Measurements from ENCODE around the gene ADM2.

The ADM2 gene

DNA sequence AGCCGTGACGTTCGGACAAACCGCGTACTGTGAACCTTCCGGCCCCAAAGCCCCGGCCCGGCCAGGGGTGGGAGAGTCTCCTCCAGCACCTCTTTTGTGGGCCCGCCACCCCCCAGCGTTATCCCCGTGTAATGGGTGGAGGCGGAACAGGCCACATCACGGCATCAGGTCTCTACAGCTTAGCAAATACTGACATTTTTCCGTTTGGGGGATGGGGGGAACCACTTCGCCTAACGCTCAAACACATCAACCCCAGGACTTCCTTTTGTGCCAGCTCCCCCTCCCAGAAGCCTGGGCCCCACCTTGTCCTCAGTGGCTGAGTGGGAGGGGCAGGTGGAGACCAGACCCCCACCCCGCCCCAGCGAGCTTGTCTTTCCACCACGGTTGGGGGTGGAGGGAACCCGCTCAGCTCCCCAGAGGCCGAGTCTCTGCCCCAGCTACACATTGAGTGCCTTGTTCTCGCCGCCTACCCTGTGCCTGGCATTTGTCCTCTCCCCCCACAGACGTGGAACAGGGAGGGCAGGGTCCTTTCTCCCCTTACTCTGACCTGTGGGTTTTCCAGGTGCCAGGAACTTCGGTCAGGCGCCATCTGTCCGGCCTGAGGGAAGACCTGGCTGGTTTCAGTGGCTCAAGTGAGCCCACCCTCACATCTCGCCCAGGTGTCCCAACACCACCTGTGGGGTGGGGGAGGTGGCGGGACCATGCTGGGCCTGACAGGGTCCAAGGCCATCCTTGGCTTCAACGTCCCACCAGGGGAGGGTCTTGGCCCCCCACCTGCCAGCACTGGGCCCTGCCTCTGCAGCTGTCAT lies 36.1 kb upstream of the ADM2 start:
- no peak for DNase-seq (ENCODE audit: low read depth in 3 of 3)

DNA sequence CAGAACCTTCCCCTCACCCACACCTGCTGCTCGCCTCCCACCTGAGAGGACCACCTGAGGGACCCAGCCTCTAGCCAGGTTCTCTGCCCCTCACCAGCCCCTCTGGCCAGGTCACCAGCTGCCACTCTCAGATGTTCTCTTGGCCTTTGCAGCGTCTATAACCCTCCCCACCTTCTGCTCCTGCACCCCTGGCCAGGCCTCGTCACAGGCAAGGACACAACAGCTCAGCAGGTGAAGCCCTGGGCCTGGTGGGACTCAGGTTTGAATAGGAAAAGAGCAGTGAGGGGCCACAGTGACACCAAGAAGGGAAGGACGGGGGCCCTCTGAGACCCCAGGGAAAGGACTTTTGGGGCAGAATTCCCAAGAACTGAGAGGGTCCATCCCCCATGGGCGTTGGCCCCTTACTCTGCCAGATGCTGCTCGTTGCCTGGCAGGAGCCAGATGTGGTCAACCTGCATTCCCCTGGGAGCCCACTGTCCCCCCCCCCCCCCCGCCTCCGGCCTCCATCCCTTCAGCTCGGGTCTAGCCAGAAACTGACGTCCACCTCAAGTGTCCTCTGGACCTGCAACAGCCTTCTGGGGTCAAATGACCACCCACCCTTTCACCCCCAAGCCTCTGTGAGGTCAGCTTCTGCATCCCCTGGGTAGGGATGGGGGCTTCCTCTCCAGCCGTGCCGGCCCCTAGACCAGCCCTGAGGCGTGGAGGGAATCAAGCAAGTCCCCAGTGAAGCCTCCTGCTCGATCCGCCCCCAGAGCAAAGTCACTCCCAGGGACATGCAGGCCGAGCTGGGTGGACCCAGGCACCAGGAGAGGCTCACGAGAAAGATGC lies 35.2 kb upstream of the ADM2 start:
- no peak for DNase-seq (ENCODE audit: low read depth in 3 of 3)

DNA sequence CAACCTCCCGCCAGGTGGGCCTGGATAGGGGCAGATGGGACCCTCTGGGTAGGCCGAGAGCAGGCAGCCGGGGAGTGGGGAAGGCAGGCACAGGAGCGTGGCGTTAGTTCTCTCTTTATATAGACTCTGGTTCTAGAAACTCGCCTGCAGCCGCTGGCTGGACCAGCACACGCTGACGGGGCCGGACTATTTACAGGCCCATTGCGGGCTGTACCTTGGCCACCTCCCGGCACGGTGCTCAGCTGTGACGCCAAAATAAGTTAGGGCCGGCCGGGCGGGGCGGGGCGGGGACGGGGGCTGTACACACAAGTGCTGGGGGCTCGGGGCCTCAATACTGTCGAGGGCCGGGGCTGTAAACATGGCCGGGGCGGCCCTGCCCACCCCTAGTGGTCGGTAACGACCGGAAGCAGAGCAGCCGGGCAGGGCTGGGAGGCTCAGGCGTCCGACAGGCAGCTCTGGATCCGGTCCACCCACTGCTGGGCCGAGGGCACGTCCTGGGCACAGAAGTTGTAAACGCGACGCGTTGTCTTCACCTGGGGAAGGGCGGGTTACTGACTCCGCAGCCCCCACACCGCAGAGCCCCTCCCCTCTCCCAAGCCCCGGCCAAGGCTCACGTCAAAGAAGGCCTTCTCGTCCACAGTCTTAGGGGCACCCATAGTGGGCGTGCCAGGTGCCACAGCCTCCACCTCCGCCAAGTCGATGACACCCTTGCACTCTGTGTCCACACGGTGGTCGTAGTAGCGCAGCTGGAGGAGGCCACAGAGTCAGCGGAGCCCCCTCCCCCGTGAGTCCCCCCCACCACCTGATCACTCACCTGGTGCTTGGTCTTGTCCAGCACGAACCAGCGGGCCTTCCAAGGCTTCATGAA lies 34.4 kb upstream of the ADM2 start:
- DNase-seq (ENCODE audit: low read depth in 3 of 3): no peak

DNA sequence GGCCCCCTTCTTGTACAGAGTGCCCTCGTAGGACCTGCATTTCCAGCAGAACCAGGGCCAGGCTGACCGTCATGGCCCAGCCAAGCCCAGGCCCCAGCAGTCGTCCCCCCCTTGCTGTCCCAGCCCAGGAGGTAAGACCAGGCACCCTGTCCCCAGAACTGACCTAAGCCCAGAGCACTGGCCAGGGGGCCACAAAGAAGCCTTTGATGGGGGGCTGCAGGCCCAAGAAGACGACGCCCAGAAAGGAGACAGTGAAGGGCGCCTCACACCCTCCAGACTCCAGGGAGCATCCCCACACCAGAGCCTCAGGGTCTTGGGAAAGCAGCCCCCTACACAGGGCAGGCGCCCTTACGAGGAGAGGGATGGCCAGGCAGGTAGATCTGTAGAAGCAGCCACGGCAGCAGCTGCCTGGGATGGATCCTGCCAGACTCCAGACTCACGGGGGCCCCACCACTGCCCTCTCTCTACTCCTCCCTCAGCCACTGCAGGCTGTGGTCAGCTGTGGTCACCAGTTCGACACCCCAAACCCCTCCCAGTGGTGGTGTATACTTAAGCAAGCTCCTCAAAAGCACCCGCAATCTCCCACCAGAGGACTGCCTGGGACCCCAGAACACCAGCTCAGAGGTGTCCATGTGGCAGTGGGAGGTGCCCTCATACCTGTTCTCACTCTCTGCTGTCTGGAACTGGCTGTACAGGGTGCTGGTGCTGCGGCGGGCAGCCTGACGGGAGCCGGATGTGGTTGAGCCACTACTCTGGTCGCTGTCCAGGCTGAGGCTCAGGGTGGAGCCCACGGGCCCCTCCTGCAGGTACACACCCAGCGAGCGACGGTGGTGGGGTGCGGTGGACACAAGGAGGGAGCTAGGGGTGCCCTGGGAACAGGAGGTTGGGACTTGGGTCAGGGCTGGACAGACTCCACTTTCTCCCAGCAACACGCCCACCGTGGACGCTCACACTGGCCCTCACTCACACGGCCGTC lies 33.5 kb upstream of the ADM2 start:
- DNase-seq (ENCODE audit: low read depth in 3 of 3): no peak

DNA sequence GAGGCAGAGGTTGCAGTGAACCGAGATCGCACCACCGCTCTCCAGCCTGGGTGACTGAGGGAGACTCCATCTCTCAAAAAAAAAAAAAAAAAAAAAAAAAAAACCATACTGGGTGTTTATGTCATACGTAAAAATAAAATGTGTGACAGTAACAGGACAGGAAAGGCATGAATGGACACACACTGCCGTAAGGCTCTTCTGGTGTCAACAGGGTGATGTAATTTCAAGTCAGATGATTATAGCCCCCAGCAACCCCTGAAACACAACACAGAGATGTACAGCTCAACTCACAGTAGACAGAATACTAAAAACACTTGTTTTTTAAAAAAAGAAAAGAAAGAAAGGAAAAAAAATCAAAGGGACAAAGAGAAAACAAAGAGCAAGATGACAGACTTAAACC lies 28.7 kb upstream of the ADM2 start:
- DNase-seq (ENCODE audit: low read depth in 3 of 3): no peak

DNA sequence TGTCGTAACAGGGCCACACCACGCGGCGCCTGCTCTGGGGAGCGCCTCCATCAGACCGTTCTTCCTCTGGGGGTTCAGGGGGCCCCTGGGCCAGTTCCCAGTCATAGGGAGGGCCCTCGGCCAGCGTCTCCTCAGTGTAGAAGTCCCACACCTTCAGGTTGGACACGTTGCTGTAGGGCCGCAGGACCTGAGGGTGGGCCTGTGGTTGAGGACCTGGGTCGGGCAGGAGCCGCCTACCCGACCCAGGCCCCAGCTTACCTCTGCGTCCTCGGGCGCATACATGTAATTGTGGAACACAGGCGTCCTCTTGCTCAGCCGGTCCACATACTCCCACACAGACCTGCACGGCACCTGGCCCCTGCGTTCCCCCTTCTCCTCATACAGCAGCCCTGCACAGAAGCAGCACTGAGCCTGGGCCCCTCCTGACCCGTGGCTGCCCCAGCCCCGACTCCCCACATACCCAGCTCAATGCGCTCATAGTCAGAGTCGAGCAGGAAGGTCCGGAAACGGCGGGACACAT lies 26.7 kb upstream of the ADM2 start:
- no peak for DNase-seq (ENCODE audit: low read depth in 3 of 3)

DNA sequence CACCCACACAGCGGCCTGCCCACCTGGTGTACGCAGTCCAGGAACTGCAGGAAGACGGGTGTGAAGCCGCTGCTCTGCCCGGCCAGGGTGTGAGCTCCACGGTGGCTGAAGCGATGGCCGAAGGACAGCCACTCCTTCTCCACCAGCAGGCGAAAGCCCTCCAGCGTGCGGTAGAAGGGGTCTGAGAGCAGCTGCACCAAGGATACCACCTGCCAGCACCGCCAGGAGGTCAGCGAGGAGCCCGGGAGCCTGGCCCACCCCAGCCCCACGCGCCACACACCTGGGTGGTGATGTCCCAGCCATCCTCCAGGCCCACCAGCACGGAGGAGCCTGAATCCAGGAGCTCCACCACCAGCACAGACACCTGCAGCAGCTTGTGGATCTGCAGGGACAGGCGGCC lies 26.1 kb upstream of the ADM2 start:
- DNase-seq (ENCODE audit: low read depth in 3 of 3): no peak

DNA sequence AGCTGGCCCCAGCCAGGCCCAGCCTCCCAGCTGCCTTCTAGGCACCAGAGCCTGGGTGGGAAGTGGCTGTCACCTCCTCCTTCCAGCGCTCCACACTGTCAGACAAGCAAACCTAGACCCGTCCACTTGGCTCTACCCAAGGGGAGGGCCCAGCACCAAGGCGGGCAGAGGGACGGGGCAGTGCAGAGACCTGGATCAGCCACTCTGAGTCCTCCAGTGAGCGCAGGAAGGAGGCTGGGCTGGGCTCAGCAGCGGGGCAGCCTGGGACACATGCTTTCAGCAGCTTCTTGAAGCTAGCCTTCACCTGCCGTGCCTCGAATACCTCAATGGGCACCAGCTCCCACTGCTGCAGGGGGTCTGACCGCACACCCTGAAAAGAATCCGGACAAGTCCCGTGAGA lies 25.3 kb upstream of the ADM2 start:
- DNase-seq (ENCODE audit: low read depth in 3 of 3): no peak

DNA sequence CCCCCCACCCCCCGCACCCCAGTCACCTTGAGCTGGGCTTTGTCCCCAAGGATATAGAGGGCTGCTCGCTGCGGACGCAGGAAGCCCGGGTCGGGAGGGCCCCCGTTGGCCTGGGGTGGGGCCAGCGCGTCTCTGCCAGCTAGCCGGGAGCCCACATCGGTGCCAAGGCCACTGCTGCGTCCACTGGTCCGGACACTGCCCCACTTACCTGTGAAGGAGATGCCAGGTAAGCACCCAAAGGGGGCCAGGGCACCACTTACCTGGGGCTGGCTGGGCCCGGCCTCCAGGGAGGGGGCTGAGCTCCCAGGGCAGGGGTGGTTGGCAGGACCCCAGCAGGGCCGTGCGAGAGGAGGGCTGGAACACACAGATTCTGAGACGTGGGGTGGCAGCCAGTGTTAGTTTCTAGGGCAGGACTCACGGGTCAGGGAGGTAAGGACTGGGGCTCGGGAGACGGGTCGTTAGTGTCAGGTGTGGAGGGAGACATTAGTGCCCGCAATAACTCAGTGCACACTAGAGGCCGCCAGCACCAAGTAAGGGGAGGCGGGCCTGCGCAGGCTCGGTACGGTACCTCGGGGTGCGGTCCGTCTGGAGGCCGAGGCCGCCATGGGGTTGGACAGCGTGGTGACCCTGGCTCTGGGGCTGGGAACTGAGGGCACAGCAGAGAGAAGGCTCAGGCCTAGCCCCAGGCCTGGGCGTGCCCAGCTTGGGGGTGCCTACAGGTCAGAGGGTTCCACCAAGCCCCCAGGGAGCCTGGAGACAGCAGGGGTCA lies 24.7 kb upstream of the ADM2 start:
- no peak for DNase-seq (ENCODE audit: low read depth in 3 of 3)

DNA sequence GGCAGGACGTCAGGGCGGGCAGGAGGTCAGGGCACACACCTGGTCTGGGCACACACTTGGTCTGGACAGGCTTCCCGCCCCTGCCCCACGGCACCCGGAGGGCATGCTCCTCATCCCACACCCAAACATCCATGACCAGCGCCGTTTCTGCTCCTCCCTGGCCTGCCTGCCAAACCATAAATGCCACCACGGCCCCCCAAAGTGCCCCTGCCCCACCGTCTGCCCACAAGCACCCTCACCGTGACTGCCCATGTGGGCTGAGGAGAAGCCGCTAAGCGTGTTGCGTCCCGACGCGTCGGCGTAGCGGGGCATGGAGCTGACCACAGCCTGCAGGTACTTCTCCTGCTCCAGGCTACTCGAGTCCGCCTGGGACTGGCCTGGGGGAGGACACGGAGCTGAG lies 22.3 kb upstream of the ADM2 start:
- no peak for DNase-seq (ENCODE audit: low read depth in 3 of 3)

DNA sequence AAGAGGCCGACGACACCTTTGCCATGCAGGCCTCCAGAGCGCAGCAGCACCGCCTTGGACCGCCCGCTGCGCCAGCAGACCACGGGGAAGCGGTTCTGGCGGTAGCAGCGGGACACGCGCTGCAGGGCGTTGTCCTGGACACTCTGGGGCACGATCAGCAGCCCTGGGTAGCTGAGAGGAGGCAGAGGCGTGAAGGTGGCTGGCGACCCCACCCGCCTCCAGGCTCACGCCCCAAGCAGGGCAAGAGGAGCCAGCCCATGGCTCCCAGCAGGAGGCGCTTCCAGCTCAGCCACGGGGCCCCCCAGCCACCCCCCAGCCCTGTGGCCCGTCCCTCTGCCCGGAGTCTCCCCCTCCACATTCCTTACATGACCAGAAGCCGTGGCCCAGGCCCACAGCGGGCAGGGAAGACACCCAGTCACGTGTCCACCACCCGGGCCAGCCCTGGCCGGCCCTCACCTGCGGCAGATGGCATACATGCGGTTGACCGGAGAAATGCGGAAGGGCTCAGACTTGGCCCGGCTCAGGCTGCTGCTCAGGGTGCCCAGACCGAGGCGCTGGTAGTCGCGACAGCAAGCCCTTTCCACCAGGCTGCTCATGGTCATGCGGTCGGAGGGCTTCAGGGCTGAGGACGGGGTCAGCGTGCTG lies 21.7 kb upstream of the ADM2 start:
- no peak for DNase-seq (ENCODE audit: low read depth in 3 of 3)

DNA sequence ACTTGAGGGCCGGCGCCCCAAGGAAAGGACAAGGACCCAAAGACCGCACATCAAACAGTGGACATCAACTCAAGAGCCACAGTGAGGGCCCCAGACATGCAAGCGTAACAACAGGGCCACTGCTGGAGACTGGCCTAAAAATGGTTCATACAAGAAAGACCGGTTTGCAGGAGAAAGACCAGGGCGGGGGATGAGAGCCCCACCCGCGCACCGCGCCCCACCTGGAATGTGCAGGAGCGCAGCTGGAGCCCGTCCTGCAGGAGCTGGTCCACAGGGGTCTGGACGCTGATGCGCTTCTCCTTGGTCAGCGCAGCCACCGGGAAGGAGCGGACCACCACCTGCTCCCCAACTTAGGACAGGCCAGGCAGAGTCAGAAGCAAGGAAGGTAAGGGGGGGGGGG lies 20.4 kb upstream of the ADM2 start:
- no peak for DNase-seq (ENCODE audit: low read depth in 3 of 3)

DNA sequence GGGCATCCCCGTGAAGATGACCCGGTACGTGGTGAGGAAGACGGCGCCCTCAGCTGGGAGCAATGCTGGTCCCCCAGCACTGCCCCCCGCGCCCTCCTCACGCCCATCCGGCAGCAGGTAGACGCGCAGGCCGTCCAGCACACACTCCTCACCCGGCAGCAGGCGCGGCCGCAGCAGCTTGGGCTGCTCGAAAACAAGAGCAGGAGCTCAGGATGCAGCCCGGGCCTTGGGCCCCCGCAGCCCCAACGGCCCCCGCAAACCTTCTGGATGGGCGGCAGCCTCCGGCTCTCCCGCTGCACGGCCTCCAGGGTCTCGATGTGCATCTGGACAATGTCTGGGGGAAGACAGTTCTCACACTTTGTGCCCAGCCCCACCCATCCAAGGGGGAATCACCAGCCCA lies 19.8 kb upstream of the ADM2 start:
- no peak for DNase-seq (ENCODE audit: low read depth in 3 of 3)

DNA sequence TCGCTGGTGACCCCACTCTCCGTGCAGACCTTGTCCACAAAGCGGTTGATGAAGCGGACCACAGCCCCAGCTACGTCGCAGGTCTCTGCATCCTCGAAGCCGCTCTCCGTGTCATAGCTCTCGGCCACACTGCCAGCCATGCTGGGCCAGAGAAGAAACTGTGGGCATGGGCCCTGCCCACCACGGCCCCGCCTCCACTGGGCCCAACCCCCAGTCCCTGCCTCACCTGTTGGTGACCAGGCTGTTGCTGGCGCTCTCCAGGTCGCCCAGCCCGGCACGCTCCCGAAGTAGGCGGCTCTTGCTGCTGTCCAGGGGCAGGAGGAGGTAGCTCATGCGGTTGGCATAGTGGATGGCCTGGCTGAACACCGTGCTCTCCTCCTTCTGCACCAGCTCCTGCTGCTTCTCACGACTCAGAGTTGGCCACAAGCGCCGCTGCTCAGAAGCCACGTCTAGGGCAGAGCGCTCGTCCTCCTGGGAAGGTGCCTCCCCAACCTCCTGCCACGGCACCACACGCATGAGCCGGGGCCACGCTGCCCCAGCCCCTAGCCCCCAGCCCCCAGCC lies 19.3 kb upstream of the ADM2 start:
- DNase-seq (ENCODE audit: low read depth in 3 of 3): no peak

DNA sequence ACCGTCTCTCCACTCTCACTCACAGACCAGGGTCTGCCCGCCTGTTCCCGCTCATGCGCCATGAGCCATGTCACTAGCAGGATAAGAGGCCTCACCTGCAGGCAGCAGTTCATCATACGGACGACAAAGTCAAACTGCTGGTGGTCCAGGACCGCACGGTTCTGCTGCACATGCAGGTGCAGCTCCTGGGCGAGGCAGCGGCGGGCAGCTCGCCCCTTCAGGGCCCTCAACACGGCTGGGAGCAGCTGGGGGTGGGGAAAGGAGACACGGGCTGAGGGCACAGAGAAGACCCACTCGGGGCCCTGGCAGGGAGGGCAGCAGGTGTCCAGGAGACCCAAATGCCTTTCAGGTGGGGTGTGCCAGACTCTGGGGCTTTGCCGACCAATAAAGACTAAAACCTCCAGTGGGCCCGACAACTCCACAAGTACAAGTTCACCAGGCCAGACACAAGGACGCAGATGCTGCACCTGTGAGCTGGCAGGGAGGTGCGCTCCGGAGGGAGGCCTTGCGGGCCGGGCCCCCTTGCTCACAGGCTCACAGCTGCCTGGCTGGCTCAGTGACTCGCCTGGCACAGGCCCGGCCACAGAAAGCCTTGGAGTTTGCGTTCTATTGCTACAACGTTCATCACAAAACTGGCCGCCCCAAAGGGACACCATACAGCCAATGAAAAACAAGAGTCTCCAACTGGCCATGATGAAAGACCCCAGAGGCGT lies 18.0 kb upstream of the ADM2 start:
- no peak for DNase-seq (ENCODE audit: low read depth in 3 of 3)

DNA sequence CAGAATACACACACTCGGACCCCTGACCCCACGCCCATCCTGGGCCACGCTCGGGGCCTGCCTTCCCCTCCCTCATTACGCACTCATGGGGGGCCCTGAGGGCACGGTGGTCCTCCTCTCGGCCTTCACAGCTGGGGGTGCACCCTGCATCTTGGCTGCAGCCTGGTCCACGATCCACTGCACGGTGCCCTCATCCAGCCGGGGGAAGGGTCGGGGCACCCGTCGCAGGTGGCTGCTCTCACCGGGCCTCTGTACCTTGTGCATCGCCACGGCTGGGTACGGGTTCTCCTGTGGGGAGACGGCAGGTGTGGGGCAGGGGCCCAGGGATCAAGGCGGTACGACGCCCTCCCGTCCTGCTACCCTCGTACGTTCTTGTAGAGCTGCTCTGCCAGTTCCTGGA lies 16.9 kb upstream of the ADM2 start:
- no peak for DNase-seq (ENCODE audit: low read depth in 3 of 3)

DNA sequence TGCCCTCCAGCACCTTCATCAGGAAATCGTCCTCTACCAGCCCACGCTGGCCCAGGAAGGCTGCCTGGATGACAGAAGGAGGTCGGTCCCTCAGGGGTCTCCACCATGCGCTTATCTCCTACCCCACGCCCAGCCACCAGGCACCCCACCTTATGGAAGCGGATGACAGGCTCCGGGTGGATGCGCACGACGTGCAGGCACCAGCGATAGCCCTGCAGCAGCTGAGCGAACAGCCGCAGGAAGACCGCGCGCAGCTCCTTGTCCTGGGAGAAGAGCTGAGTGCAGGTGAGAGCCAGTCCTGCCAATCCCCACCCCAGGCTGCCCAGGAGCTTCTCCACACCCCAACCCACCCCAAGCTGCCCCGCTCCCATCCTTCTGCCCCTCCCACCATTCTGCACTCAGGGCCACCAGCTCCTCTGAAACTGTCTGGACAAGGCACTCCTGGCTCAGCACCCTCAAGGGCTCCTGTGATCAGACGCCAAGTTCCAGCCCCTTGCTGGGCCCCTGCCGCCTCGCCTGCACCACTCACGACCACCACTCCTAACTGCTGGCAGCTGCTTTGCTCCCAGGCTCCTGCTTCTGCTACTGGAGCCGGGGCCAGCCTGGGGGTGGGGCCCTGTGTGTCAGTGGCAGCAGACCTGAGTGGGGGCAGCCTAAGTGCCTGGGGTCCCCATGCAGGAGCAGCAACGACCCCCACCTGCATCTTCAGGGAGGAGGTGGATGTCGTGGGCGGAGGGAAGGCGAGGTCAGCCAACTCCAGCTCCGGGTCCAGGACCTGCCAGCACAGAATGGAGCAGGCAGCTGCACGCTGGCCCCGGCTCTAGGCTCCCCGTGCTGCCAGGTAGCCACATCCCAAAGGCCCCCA lies 16.0 kb upstream of the ADM2 start:
- no peak for DNase-seq (ENCODE audit: low read depth in 3 of 3)

DNA sequence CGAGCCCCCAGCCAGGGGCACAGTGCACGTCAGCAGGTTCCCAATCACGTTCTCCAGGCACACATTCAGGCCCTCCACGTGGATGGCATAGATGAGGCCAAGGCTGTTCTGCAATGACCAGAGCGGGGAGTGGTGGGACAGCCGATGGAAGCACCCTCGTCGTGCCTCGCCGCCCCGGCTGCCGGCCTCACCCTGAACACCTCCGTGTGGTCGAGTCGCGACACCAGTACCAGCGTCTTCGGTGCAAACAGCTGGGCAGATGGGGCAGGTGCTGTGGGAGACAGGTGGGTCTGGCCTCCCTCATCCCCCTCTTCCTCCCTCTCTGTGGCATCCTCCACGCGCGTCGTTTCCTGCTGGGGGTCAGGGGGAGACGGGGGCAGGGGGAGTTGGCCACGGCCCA lies 14.0 kb upstream of the ADM2 start:
- DNase-seq (ENCODE audit: low read depth in 3 of 3): no peak

All from stimulated activated CD4-positive, alpha-beta T cell treated with anti-CD3 and anti-CD28 coated beads, TNF-alpha, amount 100 ng/mL, for 48 hours (primary cell).